GM19328 (cell line): ENCODE data around the gene MMP24.
"Not testable (repeated sequence)": the region's sequence is repeated elsewhere in the genome, so short reads cannot be mapped to it uniquely, and the experiment has no call there.

Experiments used
- ATAC-seq: cut with Tn5 transposase; IDR thresholded peaks from one replicate; pipeline ENCODE4 v1.9.1; 2021; ENCODE audit warnings: mild to moderate bottlenecking, moderate library complexity; ENCODE audit not compliant: unreplicated experiment

MMP24 gene

GRCh38 chr20:35254448-35254999 lies 28.0 kb downstream of the MMP24 start:
- ATAC-seq = no peak

DNA sequence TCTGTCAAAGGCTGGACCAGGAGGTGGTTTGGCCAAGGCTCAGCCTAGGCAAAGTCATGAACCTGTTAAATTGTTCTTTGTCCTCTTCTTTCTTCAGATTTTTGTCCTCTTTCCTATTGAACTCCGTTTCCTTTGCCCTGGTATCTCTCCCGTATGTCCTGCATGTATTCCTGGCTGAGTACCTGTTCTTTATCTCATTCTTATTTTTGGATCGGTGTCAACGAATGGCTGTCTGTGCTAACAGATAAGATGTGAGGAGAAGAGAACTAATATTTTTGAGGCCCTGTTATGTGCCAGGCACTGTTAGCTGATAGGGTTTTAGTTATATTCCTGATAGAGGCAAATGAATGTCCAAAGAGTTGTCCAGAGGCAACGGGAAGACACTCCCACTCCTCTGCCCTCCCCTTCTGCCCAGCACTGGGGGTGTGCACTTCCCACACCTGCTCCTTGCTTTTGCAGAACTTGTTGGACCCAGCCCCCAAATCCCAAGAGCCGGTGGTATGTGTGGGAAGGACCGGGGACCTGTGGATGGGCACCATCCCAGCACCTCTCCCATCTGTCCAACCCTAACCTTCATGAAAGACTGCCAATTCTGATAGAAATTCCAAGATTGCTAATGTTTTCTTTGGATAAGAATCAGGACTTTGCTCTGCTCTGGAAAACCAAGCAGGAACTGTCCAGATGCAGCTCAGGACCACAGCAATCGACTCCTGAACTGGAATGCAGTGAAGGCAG lies 30.9 kb downstream of the MMP24 start:
- ATAC-seq = no peak

- no peak for ATAC-seq
Observed at GRCh38 chr20:35260426-35260825, 33.9 kb downstream of the MMP24 start.

- not testable (repeated sequence) for ATAC-seq
Observed at GRCh38 chr20:35262321-35262720, 35.8 kb downstream of the MMP24 start.

- ATAC-seq = not testable (repeated sequence)
Observed at GRCh38 chr20:35262731-35263531, 36.4 kb downstream of the MMP24 start.

DNA sequence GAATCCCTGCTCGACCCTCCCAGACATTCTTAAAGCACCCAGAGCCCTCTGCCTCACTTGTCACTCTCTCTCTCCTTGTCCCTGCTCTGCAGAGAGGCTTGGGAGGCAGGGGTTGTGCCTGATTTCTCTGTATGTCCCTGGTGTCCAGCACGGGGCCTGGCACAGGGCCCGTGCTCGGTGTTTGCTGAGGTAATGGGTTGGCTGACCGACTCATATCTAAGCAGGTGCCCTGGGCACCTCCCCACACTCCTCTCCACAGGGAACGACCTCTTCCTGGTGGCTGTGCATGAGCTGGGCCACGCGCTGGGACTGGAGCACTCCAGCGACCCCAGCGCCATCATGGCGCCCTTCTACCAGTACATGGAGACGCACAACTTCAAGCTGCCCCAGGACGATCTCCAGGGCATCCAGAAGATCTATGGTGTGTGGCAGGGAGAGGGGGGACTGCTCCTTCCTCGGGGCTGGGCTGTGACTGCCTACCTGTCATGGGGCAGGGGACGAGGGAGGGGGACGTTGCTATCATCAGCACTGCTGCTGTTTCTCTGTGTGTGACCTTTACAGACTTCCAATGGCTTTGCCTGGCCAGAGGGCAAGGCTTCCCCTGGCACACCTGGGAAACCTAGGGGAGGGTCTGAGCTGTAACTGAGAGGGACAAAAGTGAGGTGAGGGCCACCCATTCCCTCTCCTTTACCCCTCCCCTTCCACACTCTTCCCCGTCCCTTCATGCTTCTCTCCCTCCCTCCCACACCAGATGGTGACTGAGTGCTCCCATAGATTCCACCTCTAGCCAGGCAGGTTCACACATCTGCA lies 37.2 kb downstream of the MMP24 start:
- no peak for ATAC-seq

DNA sequence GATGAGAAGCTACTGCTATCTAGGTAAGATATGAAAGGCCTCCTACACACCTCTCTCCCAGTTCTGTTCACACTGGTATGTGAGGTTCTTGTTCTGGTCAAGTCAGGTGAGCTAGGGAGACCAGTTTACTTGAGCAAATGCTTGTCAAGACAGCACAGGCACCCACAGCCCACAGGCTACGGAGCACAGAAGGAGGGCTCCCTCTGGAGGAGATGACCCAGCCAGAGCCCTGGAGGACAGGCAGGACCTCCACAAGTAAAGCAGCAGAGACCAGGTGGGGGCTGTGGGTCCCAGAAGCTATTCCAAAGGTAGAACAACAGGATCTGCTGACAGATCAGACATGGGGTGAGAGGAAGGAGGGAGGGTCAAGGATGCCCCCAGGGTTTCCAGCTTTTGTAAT lies 38.3 kb downstream of the MMP24 start:
- no peak for ATAC-seq

GRCh38 chr20:35267092-35267491 lies 40.6 kb downstream of the MMP24 start:
- no peak for ATAC-seq

DNA sequence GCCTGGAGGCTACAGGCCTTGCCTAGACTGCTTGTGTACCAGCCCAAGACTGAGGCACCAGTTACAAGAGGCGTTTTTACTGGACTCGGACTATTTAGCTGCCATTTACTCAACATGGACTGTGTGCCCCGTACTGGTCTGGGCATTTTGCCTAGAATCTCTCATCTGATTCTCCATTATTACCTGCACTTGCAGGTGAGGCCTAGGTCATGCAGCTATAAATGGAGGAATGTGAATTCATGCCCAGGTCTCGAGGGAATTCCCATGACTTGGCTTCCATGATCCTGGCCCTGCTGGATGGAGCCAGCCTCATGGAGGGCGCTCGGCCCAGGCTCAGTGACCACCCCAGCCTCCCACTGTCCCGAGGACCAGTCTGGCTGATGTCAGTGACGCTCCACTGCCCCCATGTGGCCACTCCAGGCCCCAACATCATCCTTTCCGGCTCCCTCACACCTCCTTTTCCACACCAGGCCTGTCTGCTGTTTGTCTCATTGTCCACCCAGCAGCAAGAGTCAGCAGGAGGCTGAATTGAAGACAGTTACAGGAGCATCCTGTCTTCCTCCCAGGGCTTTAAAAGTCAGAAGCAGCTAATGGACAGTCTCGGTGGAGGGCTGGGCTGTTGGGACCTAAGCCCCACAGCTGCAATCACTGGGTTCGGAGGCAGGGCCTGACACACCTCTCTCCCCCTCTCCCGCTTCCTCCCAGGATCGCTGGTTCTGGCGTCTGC lies 42.7 kb downstream of the MMP24 start:
- no peak for ATAC-seq

GRCh38 chr20:35270021-35270902 lies 43.8 kb downstream of the MMP24 start:
- no peak for ATAC-seq

GRCh38 chr20:35271073-35271882 lies 44.8 kb downstream of the MMP24 start:
- no peak for ATAC-seq

- ATAC-seq = no peak
Observed at GRCh38 chr20:35271904-35272303, 45.4 kb downstream of the MMP24 start.

DNA sequence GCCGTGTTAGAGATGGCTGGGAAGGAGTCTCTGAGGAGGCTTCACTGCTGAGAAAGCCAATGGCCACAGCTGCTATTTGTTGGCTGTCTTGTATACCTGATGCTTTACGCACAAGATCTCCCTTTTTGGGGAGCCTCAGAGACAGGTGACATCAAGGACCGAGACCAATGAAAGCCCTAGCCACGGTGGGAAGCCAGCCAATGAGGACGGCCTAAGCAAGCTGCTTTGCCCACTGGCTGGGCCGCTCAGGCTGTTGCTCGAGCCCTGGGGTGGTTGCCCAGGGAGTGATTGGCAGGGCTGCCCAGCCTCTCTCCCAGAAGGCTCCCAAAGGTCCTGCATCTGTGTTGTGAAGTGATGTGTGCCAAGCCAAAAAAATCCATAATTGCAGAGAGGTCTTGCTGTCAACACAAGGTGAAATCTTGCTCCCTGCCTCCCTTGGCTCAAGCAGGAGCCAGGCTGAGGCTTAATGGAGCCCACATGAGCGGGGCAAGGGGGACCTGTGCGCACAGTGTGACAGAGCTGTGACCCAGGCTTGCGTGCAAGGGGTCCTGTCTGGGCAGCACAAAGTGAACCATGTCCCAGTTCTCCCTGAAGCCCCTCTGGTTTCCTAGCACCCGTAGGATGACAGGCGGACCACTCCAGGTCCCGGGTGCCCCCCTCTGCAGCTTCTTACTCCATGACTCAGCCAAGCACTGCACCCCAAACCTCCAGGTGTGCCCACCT lies 47.1 kb downstream of the MMP24 start:
- ATAC-seq = no peak

GRCh38 chr20:35274172-35275092 lies 47.9 kb downstream of the MMP24 start:
- ATAC-seq = no peak

- ATAC-seq = no peak
Observed at GRCh38 chr20:35275741-35276251, 49.3 kb downstream of the MMP24 start.

GRCh38 chr20:35276408-35276807 lies 49.9 kb downstream of the MMP24 start:
- no peak for ATAC-seq

GRCh38 chr20:35277127-35277526 lies 50.6 kb downstream of the MMP24 start:
- peak; percentile 10 for ATAC-seq
